Caco-2 (cell line): ENCODE measurements around the gene TEX54. TPM values are rescaled to one million over a fixed set of nuclear protein-coding genes. Genes with fewer than 3 reads are reported as not detected.
"Not testable (repeated sequence)": the region's sequence is repeated elsewhere in the genome, so short reads cannot be mapped to it uniquely, and the experiment has no call there.

Experiments
- BruUV-seq: library from RNA; stranded (reverse); fragments of 400-500 nt; replicated peaks from 2 replicates; lab custom pipeline; 2021; lab: Mats Ljungman, UMichigan
- CTCF ChIA-PET: fragments of 300-600 bp; sonication (Branson Sonifier 250); formaldehyde crosslinking; loops from one replicate; lab custom pipeline; 2022; ENCODE audit warnings: antibody characterized with exemption; lab: Charles Lee
- POLR2A ChIA-PET: fragments of 300-600 bp; sonication (Branson Sonifier 250); formaldehyde crosslinking; loops from one replicate; lab custom pipeline; 2022; ENCODE audit warnings: antibody characterized with exemption; lab: Charles Lee
- DNase-seq, 2 experiments: peaks; one replicate each; pipeline versions ENCODE4 v3.0.0 to v3.0.0-alpha.2; 2020 to 2022
- H3K27me3 ChIP-seq: replicated peaks from 2 replicates; pipeline ENCODE4 v1.6.0; 2011; ENCODE audit warnings: low read length; ENCODE audit not compliant: control insufficient read depth, insufficient read depth
- H3K36me3 ChIP-seq: 2 replicates; pipeline ENCODE4 v1.5.1; 2011; ENCODE audit warnings: low read length; ENCODE audit not compliant: control insufficient read depth, insufficient read depth
- H3K4me1 ChIP-seq: fragments of 250-450 bp; sonication (Bioruptor Pico); 2 replicates; pipeline ENCODE4 v1.5.1; 2020; ENCODE audit warnings: mild to moderate bottlenecking
- H3K4me3 ChIP-seq: 2 replicates; pipeline ENCODE4 v1.5.1; 2011; ENCODE audit warnings: low read depth, mild to moderate bottlenecking, control low read depth, low read length
- H3K9me3 ChIP-seq: fragments of 250-450 bp; sonication (Bioruptor Pico); 2 replicates; pipeline ENCODE4 v1.5.1; 2020; ENCODE audit warnings: mild to moderate bottlenecking, moderate library complexity
- H3K27ac Mint-ChIP-seq: one replicate; pipeline ENCODE4 v1.8.0; 2022; ENCODE audit warnings: mixed read lengths; ENCODE audit not compliant: unreplicated experiment
- H3K27me3 Mint-ChIP-seq: one replicate; pipeline ENCODE4 v1.8.0; 2022; ENCODE audit warnings: mixed read lengths; ENCODE audit not compliant: insufficient read depth, unreplicated experiment
- H3K36me3 Mint-ChIP-seq: one replicate; pipeline ENCODE4 v1.8.0; 2022; ENCODE audit warnings: mild to moderate bottlenecking, mixed read lengths; ENCODE audit not compliant: insufficient read depth, unreplicated experiment
- H3K4me1 Mint-ChIP-seq: one replicate; pipeline ENCODE4 v1.8.0; 2022; ENCODE audit warnings: low read depth, mixed read lengths; ENCODE audit not compliant: unreplicated experiment
- H3K4me3 Mint-ChIP-seq: one replicate; pipeline ENCODE4 v1.8.0; 2022; ENCODE audit warnings: mild to moderate bottlenecking, moderate library complexity, mixed read lengths; ENCODE audit not compliant: unreplicated experiment
- H3K9me3 Mint-ChIP-seq: one replicate; pipeline ENCODE4 v1.8.0; 2022; ENCODE audit warnings: mixed read lengths; ENCODE audit not compliant: unreplicated experiment
- intact Hi-C: fragments of 100-400 bp; cut with micrococcal nuclease; formaldehyde crosslinking; loops from one replicate; pipeline ENCODE4 v1.10.0; 2022; ENCODE audit not compliant: unreplicated experiment
- total RNA-seq: library from RNA; stranded (reverse); gene quantifications from 2 replicates; pipeline ENCODE4 v1.2.3, GENCODE V29; 2022
- TF ChIP-seq, protein P1 (sequence below), 2 experiments: fragments of 200-600 bp in 1 of 2; IDR thresholded peaks; 1 replicate in 1 of 2; 2 replicates in 1 of 2; pipeline versions ENCODE4 v1.5.1 to v1.8.0; 2011 to 2022; ENCODE audit warnings: antibody characterized with exemption in 1 of 2, control low read depth in 1 of 2, inconsistent platforms in 1 of 2, low read depth in 1 of 2, low read length in 1 of 2, mild to moderate bottlenecking in 1 of 2, moderate library complexity in 1 of 2; ENCODE audit not compliant: insufficient read depth in 1 of 2, severe bottlenecking in 1 of 2, unreplicated experiment in 1 of 2

TEX54 gene
- total RNA-seq, 1 experiment from 2014 or later: 0.95 TPM

GRCh38 chr11:62863687-62864335, 31.2 kb upstream of the TEX54 start:
- Mint-ChIP-seq H3K27me3 (no peaks in the 10 kb centered on the region), H3K36me3 (peaks cover 77% of the 10 kb centered on the region), H3K27ac (no peak overlapping the region), H3K4me1 (peaks cover 33% of the 10 kb centered on the region), H3K4me3 (no peak overlapping the region), H3K9me3 (no peaks in the 10 kb centered on the region)
- ChIA-PET POLR2A (interaction anchor here (0.7 to 1.2 kb wide), 3 partner anchors 9 to 23 kb away, joined by 3 read pairs; partner anchors contain the start of gene SLC3A2), CTCF (interaction anchor here (0.5 to 1.2 kb wide), 2 partner anchors 42 to 77 kb away, joined by 4 to 5 read pairs; no protein-coding TSS in a partner anchor)
- no peaks in the 10 kb centered on the region for H3K36me3 ChIP-seq
- no peaks in the 10 kb centered on the region for H3K9me3 ChIP-seq
- TF ChIP-seq, protein P1, sequence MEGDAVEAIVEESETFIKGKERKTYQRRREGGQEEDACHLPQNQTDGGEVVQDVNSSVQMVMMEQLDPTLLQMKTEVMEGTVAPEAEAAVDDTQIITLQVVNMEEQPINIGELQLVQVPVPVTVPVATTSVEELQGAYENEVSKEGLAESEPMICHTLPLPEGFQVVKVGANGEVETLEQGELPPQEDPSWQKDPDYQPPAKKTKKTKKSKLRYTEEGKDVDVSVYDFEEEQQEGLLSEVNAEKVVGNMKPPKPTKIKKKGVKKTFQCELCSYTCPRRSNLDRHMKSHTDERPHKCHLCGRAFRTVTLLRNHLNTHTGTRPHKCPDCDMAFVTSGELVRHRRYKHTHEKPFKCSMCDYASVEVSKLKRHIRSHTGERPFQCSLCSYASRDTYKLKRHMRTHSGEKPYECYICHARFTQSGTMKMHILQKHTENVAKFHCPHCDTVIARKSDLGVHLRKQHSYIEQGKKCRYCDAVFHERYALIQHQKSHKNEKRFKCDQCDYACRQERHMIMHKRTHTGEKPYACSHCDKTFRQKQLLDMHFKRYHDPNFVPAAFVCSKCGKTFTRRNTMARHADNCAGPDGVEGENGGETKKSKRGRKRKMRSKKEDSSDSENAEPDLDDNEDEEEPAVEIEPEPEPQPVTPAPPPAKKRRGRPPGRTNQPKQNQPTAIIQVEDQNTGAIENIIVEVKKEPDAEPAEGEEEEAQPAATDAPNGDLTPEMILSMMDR (IDR thresholded peaks at IDR 0.05; ENCODE audit: insufficient read depth in 1 of 2, low read depth in 1 of 2, low read length in 1 of 2, severe bottlenecking in 1 of 2, unreplicated experiment in 1 of 2): no peak
- intact Hi-C loops: loop anchor here (2.0 kb wide), 1 partner anchor 59 kb away; the partner anchor contains the start of gene NXF1
- H3K27me3 ChIP-seq: no peaks in the 10 kb centered on the region
- H3K4me3 ChIP-seq: no peak overlapping the region
- DNase-seq: no peak
- peaks cover 20% of the 10 kb centered on the region for H3K4me1 ChIP-seq
- BruUV-seq: no TSS peak

DNA sequence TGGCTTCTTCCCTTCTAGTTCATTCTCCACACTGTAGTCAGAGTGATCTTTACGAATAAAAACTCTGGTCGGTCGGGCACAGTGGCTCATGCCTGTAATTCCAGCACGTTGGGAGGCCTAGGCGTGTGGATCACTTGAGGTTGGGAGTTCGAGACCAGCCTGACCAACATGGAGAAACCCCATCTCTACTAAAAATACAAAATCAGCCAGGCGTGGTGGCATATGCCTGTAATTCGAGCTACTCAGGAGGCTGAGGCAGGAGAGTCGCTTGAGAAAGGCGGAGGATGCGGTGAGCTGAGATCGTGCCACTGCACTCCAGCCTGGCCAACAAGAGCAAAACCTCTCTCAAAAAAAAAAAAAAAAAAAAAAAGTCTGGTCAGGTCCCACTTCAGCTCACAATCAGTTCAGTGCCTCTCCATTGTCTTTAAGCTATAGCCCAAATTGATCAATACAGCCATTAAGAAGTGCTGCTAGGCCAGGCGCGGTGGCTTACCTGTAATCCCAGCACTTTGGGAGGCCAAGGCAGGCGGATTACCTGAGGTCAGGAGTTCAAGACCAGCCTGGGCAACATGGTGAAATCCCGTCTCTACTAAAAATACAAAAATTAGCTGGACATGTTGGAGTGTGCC, 29.0 kb upstream of the TEX54 start:
- intact Hi-C loops: loop anchor here (1.0 to 2.0 kb wide), 4 partner anchors 19 to 75 kb away; partner anchors contain the start of genes NXF1 and TMEM223
- not testable (repeated sequence) for H3K27me3 Mint-ChIP-seq, H3K4me3 ChIP-seq, BruUV-seq, H3K4me3 Mint-ChIP-seq, DNase-seq, H3K27me3 ChIP-seq, H3K36me3 ChIP-seq, H3K27ac Mint-ChIP-seq, H3K9me3 Mint-ChIP-seq, H3K9me3 ChIP-seq
- peaks cover 29% of the 10 kb centered on the region for H3K4me1 ChIP-seq
- Mint-ChIP-seq H3K4me1 (peaks cover 47% of the 10 kb centered on the region), H3K36me3 (peaks cover 76% of the 10 kb centered on the region)
- CTCF ChIA-PET: interaction anchor here (0.6 to 1.3 kb wide), 5 partner anchors 20 to 1232 kb away, joined by 3 to 6 read pairs (median 3); no protein-coding TSS in a partner anchor
- POLR2A ChIA-PET: interaction anchor here (0.6 to 1.9 kb wide), 2 partner anchors 12 to 20 kb away, joined by 4 to 14 read pairs; no protein-coding TSS in a partner anchor

- BruUV-seq: no TSS peak
- H3K27ac Mint-ChIP-seq: peak overlapping the region; percentile 51
- ChIA-PET CTCF (interaction anchor here (1.1 to 1.3 kb wide), 3 partner anchors 20 to 75 kb away, joined by 3 to 6 read pairs (median 4); no protein-coding TSS in a partner anchor), POLR2A (interaction anchor here (1.9 kb wide), 1 partner anchor 20 kb away, joined by 14 read pairs; no protein-coding TSS in a partner anchor)
- peaks cover 29% of the 10 kb centered on the region for H3K4me1 ChIP-seq
- H3K4me3 Mint-ChIP-seq: peak overlapping the region; percentile 42
- no peak overlapping the region for H3K4me3 ChIP-seq
- DNase-seq: no peak
- H3K36me3 ChIP-seq: no peaks in the 10 kb centered on the region; the same call in 1 of the 2 replicates
- H3K27me3 Mint-ChIP-seq: no peaks in the 10 kb centered on the region
- no peaks in the 10 kb centered on the region for H3K27me3 ChIP-seq
- no peaks in the 10 kb centered on the region for H3K9me3 ChIP-seq
- peaks cover 74% of the 10 kb centered on the region for H3K36me3 Mint-ChIP-seq
- H3K9me3 Mint-ChIP-seq: no peaks in the 10 kb centered on the region
- intact Hi-C loops: no loop called here
- TF ChIP-seq, protein P1 (IDR thresholded peaks at IDR 0.05; ENCODE audit: insufficient read depth in 1 of 2, low read depth in 1 of 2, low read length in 1 of 2, severe bottlenecking in 1 of 2, unreplicated experiment in 1 of 2): no peak
- peaks cover 47% of the 10 kb centered on the region for H3K4me1 Mint-ChIP-seq
Measured at GRCh38 chr11:62860835-62861563, 28.4 kb upstream of the TEX54 start.

GRCh38 chr11:62859281-62859703, 26.7 kb upstream of the TEX54 start:
- intact Hi-C loops: loop anchor here (10.0 kb wide), 1 partner anchor 134 kb away; the partner anchor contains the start of genes HNRNPUL2 and TTC9C
- H3K9me3 Mint-ChIP-seq, H3K9me3 ChIP-seq, H3K4me3 ChIP-seq, BruUV-seq, H3K27me3 ChIP-seq, CTCF ChIA-PET, DNase-seq, H3K27me3 Mint-ChIP-seq, H3K36me3 ChIP-seq, POLR2A ChIA-PET: not testable (repeated sequence)
- H3K4me1 Mint-ChIP-seq: peaks cover 42% of the 10 kb centered on the region
- peaks cover 29% of the 10 kb centered on the region for H3K4me1 ChIP-seq
- peak overlapping the region; percentile 42 for H3K4me3 Mint-ChIP-seq
- peak overlapping the region; percentile 51 for H3K27ac Mint-ChIP-seq
- peaks cover 83% of the 10 kb centered on the region for H3K36me3 Mint-ChIP-seq
